ENCODE data around the gene FAM107B.

- TF ChIP-seq CTCF (IDR thresholded peaks at IDR 0.05) (no peak), POLR2A (IDR thresholded peaks at IDR 0.05) (no peak)
Measured at GRCh38 chr10:14611968-14612693, 162.6 kb downstream of the FAM107B start.

All from heart left ventricle (tissue), 13 donors.